Measurements from ENCODE around the gene VIPR2. TPM values are rescaled to one million over a fixed set of nuclear protein-coding genes. Genes with fewer than 3 reads are reported as not detected.
A peak's percentile ranks its signal among the peaks of the same experiment; 100 is the strongest.

The VIPR2 gene
- total and polyA plus RNA-seq, 2 experiments from 2014 or later, result 1.3 to 2.7 TPM

DNA sequence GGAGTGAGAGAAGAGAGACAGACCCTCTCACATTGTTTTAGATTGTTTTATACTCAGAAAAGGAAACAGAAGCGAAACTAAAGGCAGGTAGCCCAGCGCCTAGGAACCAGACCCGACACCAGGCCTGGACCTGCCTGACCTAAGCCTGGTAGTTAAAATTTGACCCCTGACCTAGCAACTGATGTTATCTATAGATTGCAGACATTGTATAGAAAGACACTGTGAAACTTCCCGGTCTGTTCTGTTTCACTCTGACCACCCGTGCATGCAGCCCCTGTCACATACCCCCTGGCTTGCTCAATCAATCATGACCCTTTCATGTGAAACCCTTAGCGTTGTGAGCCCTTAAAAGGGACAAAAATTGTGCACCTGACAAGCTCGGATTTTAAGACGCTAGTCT, 31.6 kb downstream of the VIPR2 start (continued):
- TF ChIP-seq, protein P1, sequence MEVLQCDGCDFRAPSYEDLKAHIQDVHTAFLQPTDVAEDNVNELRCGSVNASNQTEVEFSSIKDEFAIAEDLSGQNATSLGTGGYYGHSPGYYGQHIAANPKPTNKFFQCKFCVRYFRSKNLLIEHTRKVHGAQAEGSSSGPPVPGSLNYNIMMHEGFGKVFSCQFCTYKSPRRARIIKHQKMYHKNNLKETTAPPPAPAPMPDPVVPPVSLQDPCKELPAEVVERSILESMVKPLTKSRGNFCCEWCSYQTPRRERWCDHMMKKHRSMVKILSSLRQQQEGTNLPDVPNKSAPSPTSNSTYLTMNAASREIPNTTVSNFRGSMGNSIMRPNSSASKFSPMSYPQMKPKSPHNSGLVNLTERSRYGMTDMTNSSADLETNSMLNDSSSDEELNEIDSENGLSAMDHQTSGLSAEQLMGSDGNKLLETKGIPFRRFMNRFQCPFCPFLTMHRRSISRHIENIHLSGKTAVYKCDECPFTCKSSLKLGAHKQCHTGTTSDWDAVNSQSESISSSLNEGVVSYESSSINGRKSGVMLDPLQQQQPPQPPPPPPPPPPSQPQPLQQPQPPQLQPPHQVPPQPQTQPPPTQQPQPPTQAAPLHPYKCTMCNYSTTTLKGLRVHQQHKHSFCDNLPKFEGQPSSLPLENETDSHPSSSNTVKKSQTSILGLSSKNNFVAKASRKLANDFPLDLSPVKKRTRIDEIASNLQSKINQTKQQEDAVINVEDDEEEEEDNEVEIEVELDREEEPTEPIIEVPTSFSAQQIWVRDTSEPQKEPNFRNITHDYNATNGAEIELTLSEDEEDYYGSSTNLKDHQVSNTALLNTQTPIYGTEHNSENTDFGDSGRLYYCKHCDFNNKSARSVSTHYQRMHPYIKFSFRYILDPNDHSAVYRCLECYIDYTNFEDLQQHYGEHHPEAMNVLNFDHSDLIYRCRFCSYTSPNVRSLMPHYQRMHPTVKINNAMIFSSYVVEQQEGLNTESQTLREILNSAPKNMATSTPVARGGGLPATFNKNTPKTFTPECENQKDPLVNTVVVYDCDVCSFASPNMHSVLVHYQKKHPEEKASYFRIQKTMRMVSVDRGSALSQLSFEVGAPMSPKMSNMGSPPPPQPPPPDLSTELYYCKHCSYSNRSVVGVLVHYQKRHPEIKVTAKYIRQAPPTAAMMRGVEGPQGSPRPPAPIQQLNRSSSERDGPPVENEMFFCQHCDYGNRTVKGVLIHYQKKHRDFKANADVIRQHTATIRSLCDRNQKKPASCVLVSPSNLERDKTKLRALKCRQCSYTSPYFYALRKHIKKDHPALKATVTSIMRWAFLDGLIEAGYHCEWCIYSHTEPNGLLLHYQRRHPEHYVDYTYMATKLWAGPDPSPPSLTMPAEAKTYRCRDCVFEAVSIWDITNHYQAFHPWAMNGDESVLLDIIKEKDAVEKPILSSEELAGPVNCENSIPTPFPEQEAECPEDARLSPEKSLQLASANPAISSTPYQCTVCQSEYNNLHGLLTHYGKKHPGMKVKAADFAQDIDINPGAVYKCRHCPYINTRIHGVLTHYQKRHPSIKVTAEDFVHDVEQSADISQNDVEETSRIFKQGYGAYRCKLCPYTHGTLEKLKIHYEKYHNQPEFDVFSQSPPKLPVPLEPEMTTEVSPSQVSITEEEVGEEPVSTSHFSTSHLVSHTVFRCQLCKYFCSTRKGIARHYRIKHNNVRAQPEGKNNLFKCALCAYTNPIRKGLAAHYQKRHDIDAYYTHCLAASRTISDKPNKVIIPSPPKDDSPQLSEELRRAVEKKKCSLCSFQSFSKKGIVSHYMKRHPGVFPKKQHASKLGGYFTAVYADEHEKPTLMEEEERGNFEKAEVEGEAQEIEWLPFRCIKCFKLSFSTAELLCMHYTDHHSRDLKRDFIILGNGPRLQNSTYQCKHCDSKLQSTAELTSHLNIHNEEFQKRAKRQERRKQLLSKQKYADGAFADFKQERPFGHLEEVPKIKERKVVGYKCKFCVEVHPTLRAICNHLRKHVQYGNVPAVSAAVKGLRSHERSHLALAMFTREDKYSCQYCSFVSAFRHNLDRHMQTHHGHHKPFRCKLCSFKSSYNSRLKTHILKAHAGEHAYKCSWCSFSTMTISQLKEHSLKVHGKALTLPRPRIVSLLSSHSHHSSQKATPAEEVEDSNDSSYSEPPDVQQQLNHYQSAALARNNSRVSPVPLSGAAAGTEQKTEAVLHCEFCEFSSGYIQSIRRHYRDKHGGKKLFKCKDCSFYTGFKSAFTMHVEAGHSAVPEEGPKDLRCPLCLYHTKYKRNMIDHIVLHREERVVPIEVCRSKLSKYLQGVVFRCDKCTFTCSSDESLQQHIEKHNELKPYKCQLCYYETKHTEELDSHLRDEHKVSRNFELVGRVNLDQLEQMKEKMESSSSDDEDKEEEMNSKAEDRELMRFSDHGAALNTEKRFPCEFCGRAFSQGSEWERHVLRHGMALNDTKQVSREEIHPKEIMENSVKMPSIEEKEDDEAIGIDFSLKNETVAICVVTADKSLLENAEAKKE (CRISPR knock-in tag; IDR thresholded peaks at IDR 0.05), result no peak
- TF ChIP-seq ZNF331 (CRISPR knock-in tag; IDR thresholded peaks at IDR 0.05; ENCODE audit: low read depth), result no peak
- TF ChIP-seq NANOG (IDR thresholded peaks at IDR 0.05; ENCODE audit: borderline replicate concordance), result no peak
- TF ChIP-seq ZNF114 (CRISPR knock-in tag; IDR thresholded peaks at IDR 0.05), result no peak

DNA sequence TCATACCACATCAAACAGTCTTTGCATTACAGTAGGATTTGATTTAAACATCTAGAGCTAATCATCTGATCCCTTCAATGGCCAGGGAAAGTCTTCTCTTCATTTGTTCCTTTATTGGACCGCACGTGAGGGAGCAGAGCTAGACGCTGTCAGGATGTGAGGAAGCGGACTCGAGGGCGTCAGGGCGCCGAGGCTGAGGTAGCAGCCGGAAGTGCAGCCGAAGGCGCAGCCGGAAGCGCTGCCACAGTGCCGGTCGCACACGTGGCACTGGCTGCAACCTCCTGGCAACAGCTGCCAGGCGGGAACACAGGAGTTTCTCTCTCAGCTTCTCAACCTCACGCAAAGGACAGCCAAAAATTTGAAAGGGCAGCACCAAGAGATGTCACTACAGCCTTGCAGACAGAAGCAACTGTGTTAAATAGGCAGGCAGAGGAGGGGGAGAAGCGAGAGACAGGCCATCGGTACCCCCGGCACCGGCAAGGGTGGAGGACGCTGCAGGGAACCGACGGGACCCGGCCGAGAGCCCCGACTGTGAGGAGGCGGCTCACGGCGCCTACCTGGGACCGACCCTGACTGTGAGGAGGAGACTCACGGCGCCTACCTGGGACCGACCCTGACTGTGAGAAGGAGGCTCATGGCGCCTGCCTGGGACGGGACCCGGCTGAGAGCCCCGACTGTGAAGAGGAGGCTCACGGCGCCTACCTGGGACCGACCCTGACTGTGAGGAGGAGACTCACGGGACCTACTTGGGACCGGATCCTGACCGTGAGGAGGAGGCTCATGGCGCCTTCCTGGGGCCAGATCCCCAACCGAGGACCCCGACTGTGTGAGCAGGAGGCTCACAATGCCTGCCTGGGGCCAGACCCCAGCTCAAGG, 32.3 kb downstream of the VIPR2 start:
- peak; percentile 23 for DNase-seq (ENCODE audit: low spot score)
- Histone ChIP-seq H3F3A (replicated peaks; ENCODE audit: low read depth) (no peaks in the 10 kb centered on the region), H2AFZ (0 out of 2 replicates have a peak overlapping the region, but pooled peaks have one; percentile 76), H4K20me1 (replicated peaks; ENCODE audit: insufficient read depth) (no peaks in the 10 kb centered on the region), H3K4me3 (no peak overlapping the region), H3K79me2 (replicated peaks; ENCODE audit: insufficient read depth) (no peaks in the 10 kb centered on the region), H3K27ac (ENCODE audit: low read depth) (no peak overlapping the region), H3K4me1 (ENCODE audit: insufficient read depth) (0 out of 2 replicates have a peak, but pooled peaks cover 6% of the 10 kb centered on the region), H3K36me3 (ENCODE audit: insufficient read depth) (no peaks in the 10 kb centered on the region), H3K4me2 (no peak overlapping the region), H3K9me2 (ENCODE audit: insufficient read depth) (no peaks in the 10 kb centered on the region), H3K27me3 (ENCODE audit: insufficient read depth) (no peaks in the 10 kb centered on the region)
- Mint-ChIP-seq H3K36me3 (ENCODE audit: low read depth) (no peaks in the 10 kb centered on the region; the same call in 2 of the 3 replicates), H3K27ac (no peak overlapping the region), H3K4me3 (no peak overlapping the region), H3K9me3 (peaks cover 75% of the 10 kb centered on the region), H3K4me1 (peaks cover 13% of the 10 kb centered on the region), H3K27me3 (ENCODE audit: insufficient read depth, low read depth, poor library complexity) (peaks cover 1% of the 10 kb centered on the region)
- ATAC-seq, result peak; percentile 57
- TF ChIP-seq, protein P1 (CRISPR knock-in tag; IDR thresholded peaks at IDR 0.05), result no peak
- TF ChIP-seq ZNF331 (CRISPR knock-in tag; IDR thresholded peaks at IDR 0.05; ENCODE audit: low read depth) (no peak), ETS1 (IDR thresholded peaks at IDR 0.05) (no peak), POLR2AphosphoS5 (IDR thresholded peaks at IDR 0.05; ENCODE audit: low read depth) (no peak)

All from GM23338 (cell line).